Activated CD4-positive, alpha-beta memory T cell treated with anti-CD3 and anti-CD28 coated beads for 36 hours (primary cell): ENCODE measurements around the gene ASPSCR1. TPM values are rescaled to one million over a fixed set of nuclear protein-coding genes. Genes with fewer than 3 reads are reported as not detected.
A peak's percentile ranks its signal among the peaks of the same experiment; 100 is the strongest.

Source experiments
- CTCF ChIA-PET: fragments of 350-600 bp; sonication (Branson Sonifier 250); formaldehyde crosslinking; loops from one replicate; lab custom pipeline; 2021; ENCODE audit warnings: antibody characterized with exemption, inconsistent platforms; lab: Charles Lee
- POLR2A ChIA-PET: fragments of 350-600 bp; sonication (Branson Sonifier 250); formaldehyde crosslinking; loops from one replicate; lab custom pipeline; 2021; ENCODE audit warnings: antibody characterized with exemption; lab: Charles Lee
- DNase-seq: peaks from one replicate; pipeline ENCODE4 v3.0.0-alpha.2; 2020
- H3K27ac Mint-ChIP-seq: one replicate; pipeline ENCODE4 v1.8.0; 2021; ENCODE audit warnings: mixed read lengths
- H3K27me3 Mint-ChIP-seq: one replicate; pipeline ENCODE4 v1.8.0; 2021; ENCODE audit warnings: mixed read lengths
- H3K36me3 Mint-ChIP-seq: one replicate; pipeline ENCODE4 v1.8.0; 2021; ENCODE audit warnings: mixed read lengths
- H3K4me1 Mint-ChIP-seq: one replicate; pipeline ENCODE4 v1.8.0; 2021; ENCODE audit warnings: low read depth, mixed read lengths
- H3K4me3 Mint-ChIP-seq: one replicate; pipeline ENCODE4 v1.8.0; 2021; ENCODE audit warnings: mild to moderate bottlenecking, mixed read lengths
- H3K9me3 Mint-ChIP-seq: one replicate; pipeline ENCODE4 v1.8.0; 2021; ENCODE audit warnings: mixed read lengths
- intact Hi-C: fragments of 100-400 bp; cut with micrococcal nuclease; formaldehyde crosslinking; loops from one replicate; pipeline ENCODE4 v1.15.1; 2023
- total RNA-seq, 2 experiments: library from RNA; stranded (reverse); gene quantifications; one replicate each; pipeline ENCODE4 v1.2.3, GENCODE V29; 2021

ASPSCR1 gene
- total RNA-seq, 2 experiments from 2014 or later = 25.4 to 27.1 TPM

DNA sequence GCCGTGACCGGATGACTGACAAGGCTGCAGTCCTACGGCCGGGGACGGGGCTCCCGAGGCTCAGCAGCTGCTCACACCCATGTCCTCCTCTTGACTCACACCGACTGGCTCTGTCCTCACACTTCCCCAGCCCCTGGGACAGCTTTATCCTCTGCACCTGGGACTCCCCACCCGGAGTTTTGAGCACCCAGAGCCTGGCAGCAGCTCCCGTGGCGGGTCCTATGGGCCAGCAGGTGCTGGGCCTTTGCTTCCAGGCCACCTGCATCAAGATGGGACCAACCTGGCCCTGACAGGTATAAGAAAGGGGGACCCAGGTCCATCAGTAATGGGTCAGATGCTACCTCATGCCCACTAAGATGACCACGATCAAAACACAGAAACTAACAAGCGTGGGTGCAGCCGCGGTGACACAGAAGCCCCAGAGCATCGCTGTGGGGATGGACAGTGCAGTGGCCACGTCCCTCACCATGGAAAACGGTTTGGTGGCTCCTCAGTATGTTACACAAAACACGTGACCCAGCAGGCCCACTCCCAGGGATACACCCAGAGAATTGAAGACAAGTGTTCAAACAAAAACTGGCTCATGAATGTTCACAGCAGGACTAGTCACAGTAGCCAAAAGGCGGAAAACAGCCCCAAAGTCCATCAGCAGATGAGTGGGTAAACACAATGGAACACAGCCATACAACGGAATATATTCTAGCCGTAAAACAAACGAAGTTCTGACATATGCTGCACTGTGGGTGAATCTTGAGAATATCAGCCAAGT lies 13.2 kb upstream of the ASPSCR1 start:
- peaks cover 7% of the 10 kb centered on the region for H3K27me3 Mint-ChIP-seq
- no peak overlapping the region for H3K4me3 Mint-ChIP-seq
- no peak overlapping the region for H3K27ac Mint-ChIP-seq
- no peaks in the 10 kb centered on the region for H3K36me3 Mint-ChIP-seq
- intact Hi-C loops = loop anchor here (5.0 kb wide), 1 partner anchor 52 kb away; the partner anchor contains the start of gene PCYT2
- CTCF ChIA-PET = interaction anchor here (5.7 kb wide), 1 partner anchor 57 kb away, joined by 174 read pairs; the partner anchor contains the start of genes CENPX and LRRC45
- POLR2A ChIA-PET = no interaction called here
- H3K9me3 Mint-ChIP-seq = no peaks in the 10 kb centered on the region
- H3K4me1 Mint-ChIP-seq = peaks cover 14% of the 10 kb centered on the region
- no peak for DNase-seq

DNA sequence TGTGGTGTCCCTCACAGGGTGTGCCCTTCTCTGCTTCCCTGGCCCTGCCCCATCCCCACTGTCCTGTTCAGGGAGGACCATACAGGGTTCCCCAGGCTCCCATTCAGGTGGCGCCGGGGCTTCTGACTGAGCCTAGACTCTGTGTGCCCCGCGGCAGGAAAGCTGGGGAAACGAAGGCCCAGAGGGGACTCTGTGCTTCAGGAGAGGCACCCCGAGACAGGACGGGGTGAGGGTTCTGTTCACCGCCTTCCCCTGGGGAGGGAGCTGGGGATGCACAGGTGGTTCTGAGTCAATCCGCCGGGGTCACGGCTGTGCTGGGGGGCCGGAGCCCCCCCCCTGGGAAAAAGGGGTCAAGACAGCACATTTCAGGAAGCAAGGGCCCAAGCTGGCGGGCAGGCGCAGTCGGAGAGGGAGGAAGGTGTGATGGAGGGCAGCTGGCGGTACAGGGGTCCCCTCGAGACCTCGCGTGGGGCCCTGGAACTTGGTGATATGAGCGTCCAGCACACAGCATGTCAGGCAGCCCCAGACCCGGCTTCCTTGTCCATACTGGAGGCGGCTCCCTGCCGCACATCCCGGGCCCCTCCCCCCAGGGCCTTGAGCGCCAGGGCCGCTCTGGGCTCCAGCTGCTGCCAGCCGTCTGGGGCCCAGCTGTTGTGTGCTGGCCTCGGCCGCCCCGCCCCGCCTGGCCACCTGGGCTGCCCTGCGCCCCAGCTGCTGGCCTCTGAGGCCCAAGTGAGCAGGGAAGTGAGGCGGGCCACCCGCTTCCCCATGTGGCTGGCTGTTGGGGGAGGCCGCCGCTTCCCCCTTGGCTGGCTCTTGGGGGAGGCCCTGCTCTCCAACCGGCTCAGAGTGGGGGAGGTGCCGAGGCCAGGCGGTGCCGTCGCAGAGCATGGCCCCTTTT lies 10.8 kb upstream of the ASPSCR1 start:
- DNase-seq = no peak
- Mint-ChIP-seq H3K9me3 (no peaks in the 10 kb centered on the region), H3K4me3 (no peak overlapping the region), H3K4me1 (peaks cover 14% of the 10 kb centered on the region), H3K27ac (no peak overlapping the region), H3K36me3 (no peaks in the 10 kb centered on the region), H3K27me3 (peaks cover 5% of the 10 kb centered on the region)
- intact Hi-C loops = no loop called here
- CTCF ChIA-PET = interaction anchor here (0.7 to 1.8 kb wide), 4 partner anchors 10 to 227 kb away, joined by 3 to 6 read pairs (median 4); partner anchors contain the start of gene ASPSCR1
- POLR2A ChIA-PET = interaction anchor here (0.7 to 1.5 kb wide), 4 partner anchors 10 to 97 kb away, joined by 3 to 4 read pairs (median 4); partner anchors contain the start of gene DCXR

- intact Hi-C loops = no loop called here
- Mint-ChIP-seq H3K4me3 (no peak overlapping the region), H3K27ac (no peak overlapping the region), H3K9me3 (no peaks in the 10 kb centered on the region), H3K36me3 (no peaks in the 10 kb centered on the region), H3K27me3 (peaks cover 3% of the 10 kb centered on the region), H3K4me1 (peaks cover 14% of the 10 kb centered on the region)
- ChIA-PET POLR2A (interaction anchor here (0.7 to 1.5 kb wide), 4 partner anchors 10 to 97 kb away, joined by 3 to 4 read pairs (median 4); partner anchors contain the start of gene DCXR), CTCF (interaction anchor here (0.7 to 2.2 kb wide), 8 partner anchors 8 to 226 kb away, joined by 3 to 15 read pairs (median 5); partner anchors contain the start of gene ASPSCR1)
- no peak for DNase-seq
Observed at GRCh38 chr17:81967244-81967532, 10.2 kb upstream of the ASPSCR1 start.

DNA sequence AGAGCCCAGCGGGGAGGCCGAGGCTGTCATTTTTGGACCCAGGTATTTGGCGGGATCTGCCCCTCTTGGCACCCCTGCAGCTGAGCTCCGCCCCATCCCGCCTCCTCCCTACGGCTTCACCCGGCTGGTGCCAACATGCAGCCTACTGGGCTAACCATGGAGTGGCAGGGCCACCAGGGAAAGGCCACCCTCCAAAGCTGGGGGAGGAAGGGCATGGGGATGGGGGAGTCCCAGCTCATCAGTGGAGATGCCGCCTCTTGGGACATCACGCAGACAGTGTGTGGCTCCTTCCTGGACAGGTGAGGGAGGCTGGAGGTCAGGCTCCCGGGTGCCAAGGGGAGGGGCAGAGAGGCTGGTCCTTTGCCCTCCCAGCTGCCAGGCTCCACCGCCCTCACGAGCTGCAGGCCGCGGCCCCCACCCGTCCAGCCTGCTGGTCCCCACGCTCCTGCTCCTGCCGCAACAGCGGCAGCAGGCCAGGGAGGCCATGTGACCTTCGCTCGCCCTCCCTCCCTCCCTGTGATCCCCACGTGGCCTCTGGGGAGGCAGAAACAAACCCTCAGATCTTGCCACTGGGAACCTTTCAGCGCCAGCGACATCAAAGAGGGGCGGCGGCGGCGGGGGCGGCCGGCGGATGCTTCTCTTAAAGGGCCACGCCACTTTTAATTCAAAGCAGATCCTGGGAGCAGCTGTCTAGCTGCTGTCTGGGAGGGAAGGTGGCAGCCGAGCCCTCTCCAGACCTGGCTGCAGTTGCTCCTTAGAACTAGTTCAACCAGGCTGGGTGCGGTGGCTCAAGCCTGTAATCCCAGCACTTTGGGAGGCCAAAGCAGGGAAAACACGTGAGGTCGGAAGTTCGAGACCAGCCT lies 9.7 kb upstream of the ASPSCR1 start:
- DNase-seq = peak; percentile 94
- POLR2A ChIA-PET = interaction anchor here (0.7 to 1.5 kb wide), 4 partner anchors 9 to 98 kb away, joined by 3 to 4 read pairs (median 4); partner anchors contain the start of gene DCXR
- H3K9me3 Mint-ChIP-seq = no peaks in the 10 kb centered on the region
- peaks cover 14% of the 10 kb centered on the region for H3K4me1 Mint-ChIP-seq
- peak overlapping the region; percentile 39 for H3K4me3 Mint-ChIP-seq
- intact Hi-C loops = loop anchor here (1.0 kb wide), 1 partner anchor 10 kb away; the partner anchor contains the start of gene ASPSCR1
- H3K27ac Mint-ChIP-seq = peak overlapping the region; percentile 51
- no peaks in the 10 kb centered on the region for H3K27me3 Mint-ChIP-seq
- no peaks in the 10 kb centered on the region for H3K36me3 Mint-ChIP-seq
- CTCF ChIA-PET = interaction anchor here (0.7 to 2.2 kb wide), 8 partner anchors 8 to 226 kb away, joined by 3 to 15 read pairs (median 5); partner anchors contain the start of gene ASPSCR1

DNA sequence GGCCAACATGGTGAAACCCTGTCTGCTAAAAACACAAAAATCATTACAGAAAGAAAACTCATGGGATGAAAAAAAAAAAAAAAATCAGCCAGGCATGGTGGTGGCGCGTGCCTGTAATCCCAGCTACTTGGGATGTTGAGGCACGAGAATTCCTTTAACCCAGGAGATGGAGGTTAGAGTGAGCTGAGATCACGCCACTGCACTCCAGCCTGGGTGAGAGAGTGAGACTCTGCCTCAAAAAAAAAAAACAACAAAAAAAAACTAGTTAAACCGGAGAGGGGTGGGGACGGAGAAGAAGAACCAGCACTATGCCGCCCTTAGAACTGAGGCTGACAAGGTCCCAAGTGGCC lies 9.1 kb upstream of the ASPSCR1 start:
- Mint-ChIP-seq H3K36me3 (no peaks in the 10 kb centered on the region), H3K4me1 (peaks cover 14% of the 10 kb centered on the region), H3K27ac (peak overlapping the region; percentile 51), H3K9me3 (no peaks in the 10 kb centered on the region), H3K4me3 (peak overlapping the region; percentile 39), H3K27me3 (no peaks in the 10 kb centered on the region)
- CTCF ChIA-PET = interaction anchor here (1.2 to 2.2 kb wide), 5 partner anchors 9 to 62 kb away, joined by 4 to 15 read pairs (median 6); no protein-coding TSS in a partner anchor
- intact Hi-C loops = loop anchor here (1.0 kb wide), 1 partner anchor 9 kb away; the partner anchor contains the start of gene ASPSCR1
- no peak for DNase-seq
- POLR2A ChIA-PET = interaction anchor here (1.5 kb wide), 1 partner anchor 69 kb away, joined by 4 read pairs; the partner anchor contains the start of gene DCXR

GRCh38 chr17:81968850-81969812 lies 8.3 kb upstream of the ASPSCR1 start:
- H3K9me3 Mint-ChIP-seq = peaks cover 1% of the 10 kb centered on the region
- ChIA-PET POLR2A (no interaction called here), CTCF (interaction anchor here (1.6 to 2.2 kb wide), 2 partner anchors 10 to 61 kb away, joined by 6 to 15 read pairs; no protein-coding TSS in a partner anchor)
- no peak for DNase-seq
- H3K36me3 Mint-ChIP-seq = no peaks in the 10 kb centered on the region
- peaks cover 14% of the 10 kb centered on the region for H3K4me1 Mint-ChIP-seq
- peak overlapping the region; percentile 7 for H3K27ac Mint-ChIP-seq
- peak overlapping the region; percentile 1 for H3K4me3 Mint-ChIP-seq
- no peaks in the 10 kb centered on the region for H3K27me3 Mint-ChIP-seq
- intact Hi-C loops = loop anchor here (1.0 kb wide), 1 partner anchor 8 kb away; the partner anchor contains the start of gene ASPSCR1

- no peak for DNase-seq
- Mint-ChIP-seq H3K36me3 (no peaks in the 10 kb centered on the region), H3K27ac (no peak overlapping the region), H3K27me3 (no peaks in the 10 kb centered on the region), H3K4me3 (no peak overlapping the region), H3K9me3 (peaks cover 2% of the 10 kb centered on the region), H3K4me1 (peaks cover 18% of the 10 kb centered on the region)
- ChIA-PET POLR2A (no interaction called here), CTCF (interaction anchor here (2.1 kb wide), 1 partner anchor 14 kb away, joined by 7 read pairs; no protein-coding TSS in a partner anchor)
- intact Hi-C loops = no loop called here
Observed at GRCh38 chr17:81973432-81973831, 4.0 kb upstream of the ASPSCR1 start.

GRCh38 chr17:81976332-81977210 lies 858 bp upstream of the ASPSCR1 start:
- Mint-ChIP-seq H3K4me3 (peak overlapping the region; percentile 92), H3K4me1 (peaks cover 33% of the 10 kb centered on the region), H3K36me3 (peaks cover 3% of the 10 kb centered on the region), H3K27ac (peak overlapping the region; percentile 92), H3K27me3 (no peaks in the 10 kb centered on the region), H3K9me3 (peaks cover 2% of the 10 kb centered on the region)
- ChIA-PET CTCF (interaction anchor here (1.2 to 3.3 kb wide), 4 partner anchors 9 to 44 kb away, joined by 4 to 13 read pairs (median 8); no protein-coding TSS in a partner anchor), POLR2A (interaction anchor here (0.5 to 1.8 kb wide), 5 partner anchors 9 to 121 kb away, joined by 3 to 8 read pairs (median 4); partner anchors contain the start of genes CENPX and FASN)
- DNase-seq = peak; percentile 60
- intact Hi-C loops = loop anchor here (1.0 to 5.0 kb wide), 7 partner anchors 8 to 121 kb away; partner anchors contain the start of genes ARHGDIA, FASN, LRRC45 and P4HB
